Fibroblast of mammary gland (primary cell): ENCODE results near the gene KLF1.
A peak's percentile ranks its signal among the peaks of the same experiment; 100 is the strongest.
"Not testable (repeated sequence)": the region's sequence is repeated elsewhere in the genome, so short reads cannot be mapped to it uniquely, and the experiment has no call there.

Source experiments
- DNase-seq: peaks from one replicate; pipeline ENCODE4 v3.0.0-alpha.2; 2010; ENCODE audit warnings: low read depth
- H3K4me3 ChIP-seq: 2 replicates; pipeline ENCODE4 v1.5.1; 2011; ENCODE audit warnings: low read depth, mild to moderate bottlenecking, low read length, moderate library complexity; ENCODE audit not compliant: control insufficient read depth
- CTCF ChIP-seq: conservative IDR thresholded peaks from 2 replicates; pipeline ENCODE4 v1.5.1; 2011; ENCODE audit warnings: low read depth, low read length, inconsistent platforms; ENCODE audit not compliant: control insufficient read depth, insufficient read depth

KLF1 gene

DNA sequence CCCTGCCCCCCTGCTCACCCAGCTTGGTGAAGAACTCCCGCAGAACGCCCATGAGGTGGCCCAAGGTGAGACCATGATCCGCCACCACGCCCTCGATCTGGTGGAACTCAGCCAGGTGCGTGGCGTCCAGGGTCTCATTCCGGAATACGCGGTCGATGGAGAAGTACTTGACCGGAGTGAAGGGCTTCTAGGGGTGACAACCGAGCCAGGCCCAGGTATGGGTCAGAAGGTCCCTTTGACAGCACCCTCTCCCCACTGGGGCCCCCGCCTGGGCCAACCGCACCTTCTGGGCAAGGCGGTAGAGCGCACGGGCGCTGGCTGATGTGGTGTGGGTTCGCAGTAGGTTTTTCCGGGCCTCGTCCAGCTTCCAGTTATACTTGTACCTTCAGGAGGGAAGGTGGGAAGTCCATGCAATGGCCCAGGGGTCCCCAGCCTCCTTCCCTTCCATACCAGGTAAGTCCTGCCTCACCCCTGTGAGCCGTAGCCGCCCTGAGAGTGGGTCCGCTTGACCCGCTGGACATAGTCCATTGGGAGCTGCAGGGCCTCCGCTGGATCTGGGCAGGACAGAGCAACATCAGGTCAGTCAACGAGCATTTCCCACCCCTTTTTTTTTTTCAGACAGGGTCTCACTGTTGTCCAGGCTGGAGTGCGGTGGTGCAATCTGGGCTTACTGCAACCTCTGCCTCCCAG lies 37.8 kb upstream of the KLF1 start:
- no peak for TF ChIP-seq CTCF
- no peak overlapping the region for H3K4me3 ChIP-seq
- DNase-seq = no peak

GRCh38 chr19:12922959-12923358 lies 36.0 kb upstream of the KLF1 start:
- no peak for DNase-seq
- TF ChIP-seq CTCF = no peak
- H3K4me3 ChIP-seq = no peak overlapping the region

GRCh38 chr19:12921047-12921446 lies 34.0 kb upstream of the KLF1 start:
- no peak overlapping the region for H3K4me3 ChIP-seq
- no peak for DNase-seq
- no peak for TF ChIP-seq CTCF

- no peak for TF ChIP-seq CTCF
- H3K4me3 ChIP-seq = no peak overlapping the region
- DNase-seq = no peak
These were observed 31.3 kb upstream of the KLF1 start for GRCh38 chr19:12918253-12918652.

DNA sequence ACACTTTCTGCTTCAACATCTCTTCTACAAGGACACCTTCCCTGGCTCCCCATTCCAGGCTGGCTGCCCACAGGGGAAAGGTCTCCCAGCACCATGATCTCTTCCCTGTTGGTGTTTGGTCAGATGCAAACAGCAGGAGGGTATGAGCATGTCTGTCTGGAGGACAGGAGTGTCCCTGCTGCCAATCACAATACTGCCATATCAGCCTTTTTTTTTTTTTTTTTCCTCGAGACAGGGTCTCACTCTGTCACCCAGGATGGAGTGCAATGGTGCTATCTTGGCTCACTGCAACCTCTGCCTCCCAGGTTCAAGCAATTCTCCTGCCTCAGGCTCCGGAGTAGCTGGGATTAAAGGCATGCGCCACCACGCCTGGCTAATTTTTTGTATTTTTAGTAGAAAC lies 28.9 kb upstream of the KLF1 start:
- not testable (repeated sequence) for DNase-seq

GRCh38 chr19:12913851-12914690 lies 27.1 kb upstream of the KLF1 start:
- no peak for TF ChIP-seq CTCF
- no peak overlapping the region for H3K4me3 ChIP-seq
- peak; percentile 48 for DNase-seq

More for the DNA sequence above, 28.9 kb upstream of the KLF1 start:
- H3K4me3 ChIP-seq = not testable (repeated sequence)

- TF ChIP-seq CTCF = no peak
- H3K4me3 ChIP-seq = no peak overlapping the region
- peak; percentile 67 for DNase-seq
These were observed 26.1 kb upstream of the KLF1 start for GRCh38 chr19:12913011-12913561.
